K562 (cell line): ENCODE data around the gene C16orf74. TPM values are rescaled to one million over a fixed set of nuclear protein-coding genes. Genes with fewer than 3 reads are reported as not detected.

ENCODE experiments used
- ATAC-seq: fragments of 200-7000 bp; cut with Tn5 transposase; 3 replicates; pipeline ENCODE4 v1.9.1; 2020; ENCODE audit warnings: moderate library complexity
- BruUV-seq: library from RNA; stranded (reverse); fragments of 400-500 nt; replicated peaks from 2 replicates; lab custom pipeline; 2021; lab: Mats Ljungman, UMichigan
- CTCF ChIA-PET: fragments of 300-600 bp; formaldehyde crosslinking; extraction: SDS; loops from one replicate; lab custom pipeline; 2021; ENCODE audit warnings: low intra/inter-chr PET ratio; lab: Yijun Ruan, JAX
- POLR2A ChIA-PET: fragments of 300-600, 350-650 bp; sonication (Branson Sonifier 250); formaldehyde crosslinking; extraction: SDS; loops from one replicate; lab custom pipeline; 2021; ENCODE audit warnings: antibody characterized with exemption, inconsistent platforms; lab: Yijun Ruan, JAX
- DNase-seq, 4 experiments: peaks; one replicate each; pipeline versions ENCODE4 v3.0.0 to v3.0.0-alpha.2; 2011 to 2018; ENCODE audit warnings: low spot score in 3 of 4, mixed read lengths in 3 of 4; ENCODE audit errors: extremely low read depth in 1 of 4
- FAIRE-seq: peaks from 2 replicates; lab custom pipeline; 2011; peaks lifted over from hg19 to GRCh38; lab: Jason Lieb, UNC
- H2AFZ ChIP-seq: 2 replicates; pipeline ENCODE4 v1.6.0; 2011; ENCODE audit warnings: low read depth, low read length, control low read depth, inconsistent platforms
- H3K27ac ChIP-seq: fragments of 200-600 bp; 3 replicates; pipeline ENCODE4 v1.8.0; 2011; ENCODE audit warnings: low read depth, mild to moderate bottlenecking, control low read depth, inconsistent platforms, low read length, moderate library complexity, mixed read lengths; ENCODE audit errors: extremely low read depth
- H3K27me3 ChIP-seq, 2 experiments: fragments of 300-600 bp in 1 of 2; 2 replicates in 1 of 2; 3 replicates in 1 of 2; pipeline versions ENCODE4 v1.6.0 to v1.8.0; 2011; ENCODE audit warnings: inconsistent platforms in 2 of 2, low read length in 2 of 2, mild to moderate bottlenecking in 1 of 2, mixed read lengths in 1 of 2, moderate library complexity in 1 of 2; ENCODE audit not compliant: control insufficient read depth in 2 of 2, insufficient read depth in 2 of 2
- H3K36me3 ChIP-seq: fragments of 300-600 bp; 3 replicates; pipeline ENCODE4 v1.8.0; 2011; ENCODE audit warnings: mild to moderate bottlenecking, low read length, inconsistent platforms; ENCODE audit not compliant: control insufficient read depth, insufficient read depth
- H3K4me1 ChIP-seq, 2 experiments: fragments of 200-600 bp in 1 of 2; replicated peaks in 1 of 2; 2 replicates in 1 of 2; 3 replicates in 1 of 2; pipeline versions ENCODE4 v1.5.1 to v1.8.0; 2011; ENCODE audit warnings: inconsistent platforms in 2 of 2, low read length in 2 of 2, mild to moderate bottlenecking in 1 of 2, mixed read lengths in 1 of 2, moderate library complexity in 1 of 2; ENCODE audit not compliant: control insufficient read depth in 2 of 2, insufficient read depth in 2 of 2
- H3K4me2 ChIP-seq: 2 replicates; pipeline ENCODE4 v1.6.1; 2011; ENCODE audit warnings: low read length, control low read depth, inconsistent platforms, mixed read lengths; ENCODE audit not compliant: insufficient read depth
- H3K4me3 ChIP-seq: fragments of 200-600 bp; sonication (generic), shearing (Covaris generic); 2 replicates; pipeline ENCODE4 v1.5.1; 2016; ENCODE audit warnings: control low read depth, inconsistent platforms
- H3K79me2 ChIP-seq: fragments of 200-600 bp; 3 replicates; pipeline ENCODE4 v1.8.0; 2011; ENCODE audit warnings: low read length, inconsistent platforms; ENCODE audit not compliant: control insufficient read depth, insufficient read depth
- H3K9ac ChIP-seq, 2 experiments: 2 replicates each; pipeline versions ENCODE4 v1.6.0 to v1.6.1; 2011; ENCODE audit warnings: low read depth in 2 of 2, low read length in 2 of 2, control low read depth in 1 of 2, inconsistent platforms in 1 of 2, mild to moderate bottlenecking in 1 of 2, mixed read lengths in 1 of 2; ENCODE audit not compliant: insufficient read depth in 1 of 2
- H3K9me1 ChIP-seq: one replicate; pipeline ENCODE4 v1.6.0; 2011; ENCODE audit warnings: inconsistent platforms, mild to moderate bottlenecking, low read length, moderate library complexity; ENCODE audit not compliant: control insufficient read depth, insufficient read depth
- H3K9me3 ChIP-seq: replicated peaks from 2 replicates; pipeline ENCODE4 v1.5.1; 2011; ENCODE audit warnings: low read depth, low read length, inconsistent platforms; ENCODE audit not compliant: control insufficient read depth, insufficient read depth
- H4K20me1 ChIP-seq: replicated peaks from 2 replicates; pipeline ENCODE4 v1.6.1; 2011; ENCODE audit warnings: low read length, inconsistent platforms, mixed read lengths; ENCODE audit not compliant: control insufficient read depth, insufficient read depth
- BCOR ChIP-seq: fragments of 450-650 bp; IDR thresholded peaks from 2 replicates; pipeline ENCODE4 v1.6.1; 2016
- FOXP1 ChIP-seq: sonication (generic); formaldehyde crosslinking; IDR thresholded peaks from 2 replicates; pipeline ENCODE4 v1.8.0; 2022; ENCODE audit warnings: mild to moderate bottlenecking, missing genetic modification reagents
- HDAC6 ChIP-seq: IDR thresholded peaks from 2 replicates; pipeline ENCODE4 v1.6.1; 2012; ENCODE audit warnings: low read depth, mild to moderate bottlenecking, control low read depth, inconsistent platforms, low read length, moderate library complexity
- MYNN ChIP-seq, 2 experiments: sonication (generic); formaldehyde crosslinking in 1 of 2; IDR thresholded peaks; 2 replicates each; pipeline versions ENCODE4 v1.5.0 to v1.6.1; 2016 to 2020; ENCODE audit warnings: antibody characterized with exemption in 1 of 2, missing genetic modification reagents in 1 of 2
- NCOR1 ChIP-seq: fragments of 450-650 bp; IDR thresholded peaks from 2 replicates; pipeline ENCODE4 v1.6.1; 2016; ENCODE audit warnings: mild to moderate bottlenecking, moderate library complexity
- POLR2A ChIP-seq: fragments of 450-650 bp; conservative IDR thresholded peaks from 2 replicates; pipeline ENCODE4 v1.6.1; 2016
- SUPT5H ChIP-seq: fragments of 450-650 bp; IDR thresholded peaks from 2 replicates; pipeline ENCODE4 v1.6.1; 2016
- U2AF2 ChIP-seq: fragments of 200-400 bp; formaldehyde crosslinking; optimal IDR thresholded peaks from 2 replicates; pipeline ENCODE3; 2017; ENCODE audit warnings: low read depth, mild to moderate bottlenecking, low read length
- WGBS: fragments of 100-300 bp; shearing (Covaris generic); methylation state at CpG from one replicate; pipeline ENCODE4 v1.1.6; 2016; ENCODE audit warnings: low coverage, mixed read lengths; ENCODE audit not compliant: insufficient coverage; ENCODE audit errors: missing lambda C conversion rate; 5-methylcytosine and 5-hydroxymethylcytosine counted together
- in situ Hi-C: fragments of 300-500 bp; cut with MboI; formaldehyde crosslinking; loops from 4 replicates; pipeline ENCODE4 v1.15.0; 2018; ENCODE audit warnings: inconsistent platforms, mixed read lengths
- intact Hi-C: fragments of 100-400 bp; cut with micrococcal nuclease; formaldehyde crosslinking; loops from 2 replicates; pipeline ENCODE4 v1.14.2; 2022
- polyA plus RNA-seq, 8 experiments: library from polyadenylated mRNA; depleted of rRNA in 4 of 8; stranded (reverse) in 5 of 8; unstranded in 3 of 8; fragments of >200 nt; fragmentation: Nextera tagmentation in 2 of 8; fragmentation: Illumina TruSeq in 1 of 8; extraction: Ambion mirVana in 2 of 8; extraction: Trizol in 1 of 8; gene quantifications; 2 replicates each; pipeline versions ENCODE4 v1.2.1 to v1.2.3, GENCODE V29; 2011 to 2014; ENCODE audit warnings: inconsistent platforms in 1 of 8, missing spikeins in 1 of 8
- total RNA-seq, 7 experiments: library from RNA; depleted of rRNA in 6 of 7; stranded (reverse); fragments of >200 nt in 6 of 7; fragmentation: Illumina TruSeq in 2 of 7; extraction: Trizol in 2 of 7; gene quantifications; 2 replicates each; pipeline versions ENCODE4 v1.2.1 to v1.2.3, GENCODE V29; 2011 to 2021; ENCODE audit warnings: low replicate concordance in 1 of 7
- TF ChIP-seq, protein P1 (sequence below): fragments of 250-450 bp; sonication (Bioruptor Pico); IDR thresholded peaks from 2 replicates; pipeline ENCODE4 v1.4.0; 2020

C16orf74 gene
- total and polyA plus RNA-seq, 9 of the 15 experiments (the other 6 are each of a cell fraction or from before 2014, with no cell fraction given): not detected

DNA sequence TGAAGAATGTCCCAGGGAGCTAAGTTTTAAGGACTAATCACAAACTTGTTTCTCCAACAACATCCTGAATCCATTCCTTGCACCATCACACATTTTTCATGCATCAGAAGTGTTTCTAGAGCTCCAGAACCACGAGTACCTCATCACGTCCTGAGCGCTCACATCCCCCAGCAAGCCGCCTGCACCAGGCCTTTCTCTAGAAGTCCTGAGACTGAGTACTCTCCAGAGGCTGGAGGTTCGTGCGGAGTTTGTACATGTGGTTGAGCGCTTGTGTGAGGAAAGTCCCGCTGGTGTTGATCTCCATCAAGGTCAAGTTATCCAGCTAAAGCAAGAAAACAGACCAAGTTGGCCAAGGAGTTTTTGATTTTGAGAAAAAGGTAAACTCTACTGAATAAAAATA, 72.9 kb downstream of the C16orf74 start:
- Histone ChIP-seq H3K9me3 (no peaks in the 10 kb centered on the region), H3K36me3 (peaks cover 98% of the 10 kb centered on the region), H3K27ac (no peak overlapping the region), H4K20me1 (peaks cover 21% of the 10 kb centered on the region), H3K27me3 (no peaks in the 10 kb centered on the region), H3K9ac (no peak overlapping the region), H2AFZ (no peak overlapping the region), H3K4me2 (no peak overlapping the region), H3K79me2 (peaks cover 7% of the 10 kb centered on the region; the same call in 1 of the 3 replicates), H3K4me1 (peaks cover 0 to 4% of the 10 kb centered on the region in 2 experiments; a peak in 3 of 5 replicates)
- 73% methylated on average over 8 of the region's 8 CpGs for whole genome bisulfite sequencing
- no TSS peak for BruUV-seq
- FAIRE-seq (no peak), ATAC-seq (no peak)
- POLR2A ChIA-PET: interaction anchor here (0.6 to 1.5 kb wide), 8 partner anchors 10 to 92 kb away, joined by 3 to 4 read pairs (median 3); no protein-coding TSS in a partner anchor
- intact Hi-C loops: no loop called here
- TF ChIP-seq BCOR: no peak
- no peak for TF ChIP-seq HDAC6
- no peak for TF ChIP-seq U2AF2
- TF ChIP-seq NCOR1: no peak
- TF ChIP-seq, all 486 proteins: peak for 0
- in situ Hi-C loops: no loop called here
- Histone ChIP-seq H3K4me3 (no peak overlapping the region), H3K9me1 (peaks cover 2% of the 10 kb centered on the region)
- CTCF ChIA-PET: no interaction called here
- no peak for DNase-seq

- BruUV-seq: no TSS peak
- Histone ChIP-seq H3K9me1 (peaks cover 2% of the 10 kb centered on the region), H3K4me1 (peaks cover 0 to 4% of the 10 kb centered on the region in 2 experiments; a peak in 3 of 5 replicates), H4K20me1 (peaks cover 21% of the 10 kb centered on the region), H3K36me3 (peaks cover 98% of the 10 kb centered on the region), H3K79me2 (peaks cover 1% of the 10 kb centered on the region; the same call in 1 of the 3 replicates), H3K9me3 (no peaks in the 10 kb centered on the region), H3K4me3 (no peak overlapping the region), H3K27ac (peak overlapping the region; percentile 18; the same call in 1 of the 3 replicates), H3K27me3 (no peaks in the 10 kb centered on the region), H3K4me2 (no peak overlapping the region), H3K9ac (no peak overlapping the region), H2AFZ (no peak overlapping the region)
- in situ Hi-C loops (no loop called here), intact Hi-C loops (no loop called here)
- FAIRE-seq (peak; percentile 6), DNase-seq (no peak), ATAC-seq (no peak)
- CTCF ChIA-PET: interaction anchor here (4.0 kb wide), 1 partner anchor 41 kb away, joined by 35 read pairs; no protein-coding TSS in a partner anchor
- WGBS: 68% methylated on average over 6 of the region's 6 CpGs
- POLR2A ChIA-PET: interaction anchor here (0.6 to 1.4 kb wide), 5 partner anchors 10 to 92 kb away, joined by 3 read pairs; no protein-coding TSS in a partner anchor
- TF ChIP-seq SUPT5H (peak; percentile 23; the same call in 1 of the 2 replicates), MYNN (IDR thresholded peaks at IDR 0.05) (peak; percentile 60; the same call in 1 of the 2 replicates), MYNN (CRISPR knock-in tag; IDR thresholded peaks at IDR 0.05) (no peak), POLR2A (peak; percentile 62), FOXP1 (CRISPR knock-in tag) (no peak)
- TF ChIP-seq, protein P1, sequence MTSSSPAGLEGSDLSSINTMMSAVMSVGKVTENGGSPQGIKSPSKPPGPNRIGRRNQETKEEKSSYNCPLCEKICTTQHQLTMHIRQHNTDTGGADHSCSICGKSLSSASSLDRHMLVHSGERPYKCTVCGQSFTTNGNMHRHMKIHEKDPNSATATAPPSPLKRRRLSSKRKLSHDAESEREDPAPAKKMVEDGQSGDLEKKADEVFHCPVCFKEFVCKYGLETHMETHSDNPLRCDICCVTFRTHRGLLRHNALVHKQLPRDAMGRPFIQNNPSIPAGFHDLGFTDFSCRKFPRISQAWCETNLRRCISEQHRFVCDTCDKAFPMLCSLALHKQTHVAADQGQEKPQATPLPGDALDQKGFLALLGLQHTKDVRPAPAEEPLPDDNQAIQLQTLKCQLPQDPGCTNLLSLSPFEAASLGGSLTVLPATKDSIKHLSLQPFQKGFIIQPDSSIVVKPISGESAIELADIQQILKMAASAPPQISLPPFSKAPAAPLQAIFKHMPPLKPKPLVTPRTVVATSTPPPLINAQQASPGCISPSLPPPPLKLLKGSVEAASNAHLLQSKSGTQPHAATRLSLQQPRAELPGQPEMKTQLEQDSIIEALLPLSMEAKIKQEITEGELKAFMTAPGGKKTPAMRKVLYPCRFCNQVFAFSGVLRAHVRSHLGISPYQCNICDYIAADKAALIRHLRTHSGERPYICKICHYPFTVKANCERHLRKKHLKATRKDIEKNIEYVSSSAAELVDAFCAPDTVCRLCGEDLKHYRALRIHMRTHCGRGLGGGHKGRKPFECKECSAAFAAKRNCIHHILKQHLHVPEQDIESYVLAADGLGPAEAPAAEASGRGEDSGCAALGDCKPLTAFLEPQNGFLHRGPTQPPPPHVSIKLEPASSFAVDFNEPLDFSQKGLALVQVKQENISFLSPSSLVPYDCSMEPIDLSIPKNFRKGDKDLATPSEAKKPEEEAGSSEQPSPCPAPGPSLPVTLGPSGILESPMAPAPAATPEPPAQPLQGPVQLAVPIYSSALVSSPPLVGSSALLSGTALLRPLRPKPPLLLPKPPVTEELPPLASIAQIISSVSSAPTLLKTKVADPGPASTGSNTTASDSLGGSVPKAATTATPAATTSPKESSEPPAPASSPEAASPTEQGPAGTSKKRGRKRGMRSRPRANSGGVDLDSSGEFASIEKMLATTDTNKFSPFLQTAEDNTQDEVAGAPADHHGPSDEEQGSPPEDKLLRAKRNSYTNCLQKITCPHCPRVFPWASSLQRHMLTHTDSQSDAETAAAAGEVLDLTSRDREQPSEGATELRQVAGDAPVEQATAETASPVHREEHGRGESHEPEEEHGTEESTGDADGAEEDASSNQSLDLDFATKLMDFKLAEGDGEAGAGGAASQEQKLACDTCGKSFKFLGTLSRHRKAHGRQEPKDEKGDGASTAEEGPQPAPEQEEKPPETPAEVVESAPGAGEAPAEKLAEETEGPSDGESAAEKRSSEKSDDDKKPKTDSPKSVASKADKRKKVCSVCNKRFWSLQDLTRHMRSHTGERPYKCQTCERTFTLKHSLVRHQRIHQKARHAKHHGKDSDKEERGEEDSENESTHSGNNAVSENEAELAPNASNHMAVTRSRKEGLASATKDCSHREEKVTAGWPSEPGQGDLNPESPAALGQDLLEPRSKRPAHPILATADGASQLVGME (CRISPR knock-in tag): no peak
Measured at GRCh38 chr16:85677383-85677967, 73.4 kb downstream of the C16orf74 start.
